HG02588 (cell line): ENCODE data around the gene FBXO36.

Experiments used
- ATAC-seq: cut with Tn5 transposase; IDR thresholded peaks from one replicate; pipeline ENCODE4 v1.9.1; 2021; ENCODE audit warnings: mild to moderate bottlenecking, moderate library complexity; ENCODE audit not compliant: unreplicated experiment

Gene FBXO36

GRCh38 chr2:230046491-230046890 is 124.2 kb downstream of the FBXO36 start:
- ATAC-seq = no peak

- ATAC-seq = no peak
These were observed 125.8 kb downstream of the FBXO36 start for GRCh38 chr2:230048010-230048671.

- no peak for ATAC-seq
These were observed 127.8 kb downstream of the FBXO36 start for GRCh38 chr2:230050136-230050535.

GRCh38 chr2:230052299-230052698 is 130.0 kb downstream of the FBXO36 start:
- ATAC-seq = no peak

GRCh38 chr2:230053753-230054478 is 131.6 kb downstream of the FBXO36 start:
- ATAC-seq = no peak

GRCh38 chr2:230060672-230061293 is 138.5 kb downstream of the FBXO36 start:
- no peak for ATAC-seq
